Measurements from ENCODE around the gene SRSF1.

- TF ChIP-seq CTCF (conservative IDR thresholded peaks at IDR 0.05; ENCODE audit: low read depth, low read length) (no peak), EZH2 (IDR thresholded peaks at IDR 0.05; ENCODE audit: borderline replicate concordance, low read depth, low read length, poor library complexity, severe bottlenecking) (no peak)
These were observed 47.1 kb downstream of the SRSF1 start for GRCh38 chr17:57959929-57960328.
